B cell (primary cell): Measurements from ENCODE around the gene ANKRD33B. TPM values are rescaled to one million over a fixed set of nuclear protein-coding genes. Genes with fewer than 3 reads are reported as not detected.

Experiments
- ATAC-seq: fragments of 200-7000 bp; cut with Tn5 transposase; one replicate; pipeline ENCODE4 v1.10.0; 2021; ENCODE audit warnings: low read depth, mild to moderate bottlenecking, moderate number of reproducible peaks, moderate library complexity
- CTCF ChIA-PET: fragments of 350-600 bp; sonication (Branson Sonifier 250); formaldehyde crosslinking; loops from one replicate; lab custom pipeline; 2021; ENCODE audit warnings: antibody characterized with exemption, inconsistent platforms; lab: Charles Lee
- POLR2A ChIA-PET: fragments of 350-600 bp; sonication (Branson Sonifier 250); formaldehyde crosslinking; loops from one replicate; lab custom pipeline; 2021; ENCODE audit warnings: antibody characterized with exemption; lab: Charles Lee
- DNase-seq: peaks from one replicate; pipeline ENCODE4 v3.0.0; 2013
- H2AFZ ChIP-seq: 2 replicates; pipeline ENCODE4 v1.6.1; 2012; ENCODE audit warnings: mild to moderate bottlenecking, low read depth, low read length; ENCODE audit not compliant: insufficient read depth, poor library complexity, severe bottlenecking
- H3K27ac ChIP-seq, 2 donors: 1 replicate in 1 of 2; 2 replicates in 1 of 2; pipeline ENCODE4 v1.5.1; 2012 to 2013; ENCODE audit warnings: low read length in 2 of 2, mild to moderate bottlenecking in 2 of 2, moderate library complexity in 1 of 2
- H3K27me3 ChIP-seq, 4 experiments: fragments of 200-600 bp in 1 of 4; sonication (generic) in 1 of 4; replicated peaks in 1 of 4; 1 replicate in 2 of 4; 2 replicates in 2 of 4; pipeline versions ENCODE4 v1.6.1 to v1.7.0; 2013 to 2016; ENCODE audit warnings: low read length in 3 of 4, mild to moderate bottlenecking in 2 of 4, mixed read lengths in 1 of 4, moderate library complexity in 1 of 4; ENCODE audit not compliant: insufficient read depth in 4 of 4, control insufficient read depth in 3 of 4; ENCODE audit errors: control extremely low read depth in 1 of 4
- H3K36me3 ChIP-seq, 2 experiments: replicated peaks in 1 of 2; 1 replicate in 1 of 2; 2 replicates in 1 of 2; pipeline versions ENCODE4 v1.6.1 to v1.7.1; 2013; ENCODE audit warnings: low read length in 1 of 2; ENCODE audit not compliant: insufficient read depth in 2 of 2, control insufficient read depth in 1 of 2; ENCODE audit errors: control extremely low read depth in 1 of 2, extremely low read depth in 1 of 2
- H3K4me1 ChIP-seq, 2 donors: fragments of 200-600 bp in 1 of 2; sonication (generic) in 1 of 2; 1 replicate in 1 of 2; 2 replicates in 1 of 2; pipeline versions ENCODE4 v1.5.1 to v1.6.1; 2013 to 2017; ENCODE audit warnings: low read length in 2 of 2; ENCODE audit not compliant: control insufficient read depth in 2 of 2, insufficient read depth in 2 of 2
- H3K4me2 ChIP-seq: replicated peaks from 2 replicates; pipeline ENCODE3; 2012; ENCODE audit warnings: mild to moderate bottlenecking, low read depth, low read length; ENCODE audit not compliant: poor library complexity, severe bottlenecking
- H3K4me3 ChIP-seq, 5 experiments: fragments of 200-600 bp in 1 of 5; sonication (generic) in 1 of 5; 1 replicate in 3 of 5; 2 replicates in 2 of 5; pipeline versions ENCODE4 v1.5.1 to v1.7.0; 2011 to 2016; ENCODE audit warnings: low read length in 4 of 5, mild to moderate bottlenecking in 4 of 5, low read depth in 2 of 5, control low read depth in 1 of 5, moderate library complexity in 1 of 5; ENCODE audit not compliant: insufficient read depth in 1 of 5; ENCODE audit errors: control extremely low read depth in 1 of 5, extremely low read depth in 1 of 5
- H3K79me2 ChIP-seq: fragments of 200-600 bp; sonication (generic); one replicate; pipeline ENCODE4 v1.6.0; 2016; ENCODE audit warnings: low read length; ENCODE audit not compliant: control insufficient read depth, insufficient read depth
- H3K9ac ChIP-seq: fragments of 200-600 bp; sonication (generic); 2 replicates; pipeline ENCODE4 v1.6.1; 2017; ENCODE audit warnings: mild to moderate bottlenecking, low read length, moderate library complexity
- H3K9me3 ChIP-seq, 3 donors: one replicate each; pipeline versions ENCODE4 v1.6.1 to v1.7.1; 2013; ENCODE audit warnings: low read length in 2 of 3; ENCODE audit not compliant: control insufficient read depth in 2 of 3, insufficient read depth in 1 of 3; ENCODE audit errors: control extremely low read depth in 1 of 3
- H4K20me1 ChIP-seq: 2 replicates; pipeline ENCODE4 v1.6.0; 2012; ENCODE audit warnings: mild to moderate bottlenecking, low read length; ENCODE audit not compliant: insufficient read depth, control insufficient read depth, poor library complexity, severe bottlenecking
- H3K27ac Mint-ChIP-seq: one replicate; pipeline ENCODE4 v1.8.0; 2021; ENCODE audit warnings: mixed read lengths
- H3K27me3 Mint-ChIP-seq: one replicate; pipeline ENCODE4 v1.8.0; 2021; ENCODE audit warnings: mixed read lengths
- H3K4me1 Mint-ChIP-seq: one replicate; pipeline ENCODE4 v1.8.0; 2021; ENCODE audit warnings: mixed read lengths
- H3K4me3 Mint-ChIP-seq: one replicate; pipeline ENCODE4 v1.8.0; 2021; ENCODE audit warnings: mixed read lengths
- H3K9me3 Mint-ChIP-seq: one replicate; pipeline ENCODE4 v1.8.0; 2022; ENCODE audit warnings: mixed read lengths; ENCODE audit not compliant: insufficient read depth
- EZH2 ChIP-seq: IDR thresholded peaks from 2 replicates; pipeline ENCODE4 v1.6.1; 2012; ENCODE audit warnings: borderline replicate concordance, low read depth, mild to moderate bottlenecking, moderate library complexity, low read length; ENCODE audit not compliant: insufficient read depth, poor library complexity, severe bottlenecking
- WGBS: methylation state at CpG from one replicate; pipeline ENCODE4 v1.1.5; 2013; ENCODE audit warnings: missing lambda C conversion rate; ENCODE audit not compliant: insufficient coverage; 5-methylcytosine and 5-hydroxymethylcytosine counted together
- intact Hi-C: fragments of 100-400 bp; cut with micrococcal nuclease; formaldehyde crosslinking; loops from one replicate; pipeline ENCODE4 v1.10.0; 2022
- polyA plus RNA-seq: library from polyadenylated mRNA; depleted of rRNA; stranded (reverse); fragments of >200 nt; gene quantifications from 2 replicates; pipeline ENCODE4 v1.2.3, GENCODE V29; 2012
- total RNA-seq, 2 donors: library from RNA; stranded (reverse); fragments of 120-200 nt in 1 of 2; gene quantifications; 1 replicate in 1 of 2; 2 replicates in 1 of 2; pipeline versions ENCODE4 v1.2.3 to v1.2.4, GENCODE V29; 2013 to 2022
- TF ChIP-seq, protein P1 (sequence below): fragments of 200-600 bp; IDR thresholded peaks from one replicate; pipeline ENCODE4 v1.8.0; 2022; ENCODE audit warnings: antibody characterized with exemption, mild to moderate bottlenecking

ANKRD33B gene
- total and polyA plus RNA-seq, 2 donors (not counting 1 experiment from before 2014, with no cell fraction given): 2.9 to 23.4 TPM

DNA sequence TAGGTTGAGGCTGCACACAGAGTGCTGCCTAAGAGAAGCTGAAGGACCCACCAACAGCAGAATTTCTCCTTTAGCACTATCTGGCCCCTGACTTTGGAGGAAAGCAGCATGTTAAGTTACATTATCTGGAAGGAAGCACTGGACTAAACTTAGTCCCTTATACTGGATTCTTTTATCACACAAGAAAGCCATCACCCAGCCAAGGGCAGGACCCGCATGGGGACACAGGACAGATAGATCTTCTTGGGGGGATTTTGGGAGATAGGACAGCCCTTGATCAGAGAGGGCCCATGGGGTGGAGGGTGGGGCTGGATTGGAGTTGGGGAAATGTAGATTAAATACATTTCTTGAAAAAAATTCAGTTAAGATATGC, 14.4 kb downstream of the ANKRD33B start:
- Mint-ChIP-seq H3K9me3 (no peaks in the 10 kb centered on the region), H3K4me3 (peak overlapping the region; percentile 52), H3K27ac (peak overlapping the region; percentile 64), H3K4me1 (peaks cover 81% of the 10 kb centered on the region), H3K27me3 (no peaks in the 10 kb centered on the region)
- no peaks in the 10 kb centered on the region for H3K27me3 ChIP-seq
- intact Hi-C loops: loop anchor here (2.0 to 5.0 kb wide), 2 partner anchors 125 to 184 kb away; partner anchors contain the start of gene DAP
- ChIA-PET CTCF (interaction anchor here (0.8 to 3.4 kb wide), 4 partner anchors 12 to 88 kb away, joined by 4 to 13 read pairs (median 7); no protein-coding TSS in a partner anchor), POLR2A (interaction anchor here (1.2 to 2.6 kb wide), 4 partner anchors 11 to 225 kb away, joined by 4 to 10 read pairs (median 7); partner anchors contain the start of gene MARCHF6)
- H3K79me2 ChIP-seq: peaks cover 81% of the 10 kb centered on the region
- H3K27ac ChIP-seq: no peak overlapping the region
- ATAC-seq (no peak), DNase-seq (no peak)
- no peak overlapping the region for H2AFZ ChIP-seq
- peak overlapping the region in 1 of 5 experiments; percentile 15 for H3K4me3 ChIP-seq
- peaks cover 0 to under 1% (median 0%) of the 10 kb centered on the region in 3 donors for H3K9me3 ChIP-seq
- peaks cover 70% of the 10 kb centered on the region for H4K20me1 ChIP-seq
- no peak for TF ChIP-seq EZH2
- TF ChIP-seq, protein P1, sequence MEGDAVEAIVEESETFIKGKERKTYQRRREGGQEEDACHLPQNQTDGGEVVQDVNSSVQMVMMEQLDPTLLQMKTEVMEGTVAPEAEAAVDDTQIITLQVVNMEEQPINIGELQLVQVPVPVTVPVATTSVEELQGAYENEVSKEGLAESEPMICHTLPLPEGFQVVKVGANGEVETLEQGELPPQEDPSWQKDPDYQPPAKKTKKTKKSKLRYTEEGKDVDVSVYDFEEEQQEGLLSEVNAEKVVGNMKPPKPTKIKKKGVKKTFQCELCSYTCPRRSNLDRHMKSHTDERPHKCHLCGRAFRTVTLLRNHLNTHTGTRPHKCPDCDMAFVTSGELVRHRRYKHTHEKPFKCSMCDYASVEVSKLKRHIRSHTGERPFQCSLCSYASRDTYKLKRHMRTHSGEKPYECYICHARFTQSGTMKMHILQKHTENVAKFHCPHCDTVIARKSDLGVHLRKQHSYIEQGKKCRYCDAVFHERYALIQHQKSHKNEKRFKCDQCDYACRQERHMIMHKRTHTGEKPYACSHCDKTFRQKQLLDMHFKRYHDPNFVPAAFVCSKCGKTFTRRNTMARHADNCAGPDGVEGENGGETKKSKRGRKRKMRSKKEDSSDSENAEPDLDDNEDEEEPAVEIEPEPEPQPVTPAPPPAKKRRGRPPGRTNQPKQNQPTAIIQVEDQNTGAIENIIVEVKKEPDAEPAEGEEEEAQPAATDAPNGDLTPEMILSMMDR: no peak
- peaks cover 62% of the 10 kb centered on the region in 2 donors for H3K4me1 ChIP-seq
- WGBS: no CpG with 5 or more reads among the region's 1 CpG
- H3K4me2 ChIP-seq: peak overlapping the region; percentile 69
- H3K36me3 ChIP-seq: no peaks in the 10 kb centered on the region
- no peak overlapping the region for H3K9ac ChIP-seq

DNA sequence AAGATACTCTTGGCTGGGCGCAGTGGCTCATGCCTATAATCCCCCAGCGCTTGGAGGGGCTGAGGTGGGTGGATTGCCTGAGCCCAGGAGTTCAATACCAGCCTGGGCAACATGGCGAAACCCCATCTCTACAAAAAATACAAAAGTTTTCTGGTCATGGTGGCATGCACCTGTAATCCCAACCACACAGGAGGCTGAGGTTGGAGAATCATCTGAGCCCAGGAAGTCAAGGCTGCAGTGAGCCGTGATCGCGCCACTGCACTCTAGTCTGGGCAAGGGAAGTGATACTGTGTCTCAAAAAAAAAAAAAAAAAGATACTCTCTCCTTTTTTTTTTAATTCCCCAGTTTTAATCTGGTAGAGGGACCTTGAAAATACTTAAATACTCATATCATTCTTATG, 15.0 kb downstream of the ANKRD33B start:
- POLR2A ChIA-PET: interaction anchor here (2.4 to 2.6 kb wide), 2 partner anchors 12 to 29 kb away, joined by 8 to 10 read pairs; no protein-coding TSS in a partner anchor
- Histone ChIP-seq H2AFZ (no peak overlapping the region), H3K36me3 (no peaks in the 10 kb centered on the region), H3K9ac (peak overlapping the region; percentile 37), H3K4me2 (peak overlapping the region; percentile 69), H4K20me1 (peaks cover 73% of the 10 kb centered on the region), H3K27ac (peak overlapping the region; percentile 49 to 76), H3K9me3 (no peaks in the 10 kb centered on the region), H3K4me3 (peak overlapping the region in 2 of 5 experiments; percentile 21 to 37), H3K27me3 (no peaks in the 10 kb centered on the region), H3K4me1 (peaks cover 63 to 68% of the 10 kb centered on the region in 2 donors), H3K79me2 (peaks cover 81% of the 10 kb centered on the region)
- intact Hi-C loops: loop anchor here (1.0 to 5.0 kb wide), 7 partner anchors 15 to 226 kb away; partner anchors contain the start of genes ANKRD33B, DAP, MARCHF6 and ROPN1L
- Mint-ChIP-seq H3K27ac (peak overlapping the region; percentile 84), H3K9me3 (no peaks in the 10 kb centered on the region), H3K27me3 (no peaks in the 10 kb centered on the region), H3K4me1 (peaks cover 82% of the 10 kb centered on the region), H3K4me3 (peak overlapping the region; percentile 81)
- no peak for TF ChIP-seq EZH2
- TF ChIP-seq, protein P1: no peak
- CTCF ChIA-PET: interaction anchor here (0.7 to 3.4 kb wide), 4 partner anchors 13 to 221 kb away, joined by 3 to 13 read pairs (median 8); no protein-coding TSS in a partner anchor
- WGBS: no CpG with 5 or more reads among the region's 6 CpGs
- DNase-seq: peak; percentile 89
- peak; percentile 74 for ATAC-seq
